Measurements from ENCODE around the gene TRAPPC12. TPM values are rescaled to one million over a fixed set of nuclear protein-coding genes. Genes with fewer than 3 reads are reported as not detected.

The TRAPPC12 gene
- total RNA-seq, 4 donors from 2014 or later: 125 to 157 (median 145) TPM

- Histone ChIP-seq H3K4me3 (no peak overlapping the region), H3K9me3 (no peaks in the 10 kb centered on the region), H3K27ac (no peak overlapping the region), H3K27me3 (no peaks in the 10 kb centered on the region), H3K36me3 (peaks cover 0 to 43% (median 0%) of the 10 kb centered on the region in 3 donors), H3K4me1 (peaks cover 0 to 30% (median 0%) of the 10 kb centered on the region in 4 donors)
- DNase-seq (ENCODE audit: low spot score in 2 of 2): no peak
- WGBS, 2 donors: 75 to 81% methylated on average over 7 of the region's 7 CpGs
- TF ChIP-seq POLR2A (IDR thresholded peaks at IDR 0.05) (no peak), EP300 (IDR thresholded peaks at IDR 0.05) (no peak), CTCF (IDR thresholded peaks at IDR 0.05) (no peak)
Observed at GRCh38 chr2:3405876-3406275, 26.4 kb downstream of the TRAPPC12 start.

GRCh38 chr2:3406501-3406900 is 27.0 kb downstream of the TRAPPC12 start:
- Histone ChIP-seq H3K27me3 (no peaks in the 10 kb centered on the region), H3K4me3 (no peak overlapping the region), H3K9me3 (no peaks in the 10 kb centered on the region), H3K4me1 (peaks cover 0 to 30% (median 0%) of the 10 kb centered on the region in 4 donors), H3K36me3 (peaks cover 0 to 37% (median 0%) of the 10 kb centered on the region in 3 donors), H3K27ac (no peak overlapping the region)
- no peak for DNase-seq (ENCODE audit: low spot score in 2 of 2)
- 73 to 77% methylated on average over 3 of the region's 3 CpGs for WGBS, 2 donors
- TF ChIP-seq POLR2A (IDR thresholded peaks at IDR 0.05) (no peak), CTCF (IDR thresholded peaks at IDR 0.05) (no peak), EP300 (IDR thresholded peaks at IDR 0.05) (no peak)

- Histone ChIP-seq H3K27ac (no peak overlapping the region), H3K27me3 (no peaks in the 10 kb centered on the region), H3K36me3 (peaks cover 0 to 15% (median 0%) of the 10 kb centered on the region in 3 donors), H3K4me1 (peaks cover 0 to 25% (median 0%) of the 10 kb centered on the region in 4 donors), H3K9me3 (no peaks in the 10 kb centered on the region), H3K4me3 (no peak overlapping the region)
- TF ChIP-seq POLR2A (IDR thresholded peaks at IDR 0.05) (no peak), EP300 (IDR thresholded peaks at IDR 0.05) (no peak), CTCF (IDR thresholded peaks at IDR 0.05) (no peak)
- no peak for DNase-seq (ENCODE audit: low spot score in 2 of 2)
- 90 to 97% methylated on average over 12 to 13 of the region's 13 CpGs for WGBS, 2 donors
Observed at GRCh38 chr2:3408781-3409180, 29.3 kb downstream of the TRAPPC12 start.

- no peak overlapping the region for H3K27ac ChIP-seq
- H3K9me3 ChIP-seq: no peaks in the 10 kb centered on the region
- peaks cover 0 to 19% (median 0%) of the 10 kb centered on the region in 4 donors for H3K4me1 ChIP-seq
- DNase-seq (ENCODE audit: low spot score in 2 of 2): no peak
- peaks cover 0 to 20% (median 0%) of the 10 kb centered on the region in 3 donors for H3K36me3 ChIP-seq
- no peaks in the 10 kb centered on the region for H3K27me3 ChIP-seq
- H3K4me3 ChIP-seq: no peak overlapping the region
- 83 to 91% methylated on average over 12 of the region's 12 CpGs for WGBS, 2 donors
- TF ChIP-seq EP300 (IDR thresholded peaks at IDR 0.05) (no peak), POLR2A (IDR thresholded peaks at IDR 0.05) (no peak), CTCF (IDR thresholded peaks at IDR 0.05) (no peak)
Observed at GRCh38 chr2:3409627-3410170, 30.2 kb downstream of the TRAPPC12 start.

GRCh38 chr2:3411103-3411502 is 31.6 kb downstream of the TRAPPC12 start:
- Histone ChIP-seq H3K27me3 (no peaks in the 10 kb centered on the region), H3K4me3 (no peak overlapping the region), H3K4me1 (peaks cover 0 to 9% (median 0%) of the 10 kb centered on the region in 4 donors), H3K27ac (no peak overlapping the region), H3K36me3 (peaks cover 0 to 29% (median 0%) of the 10 kb centered on the region in 3 donors), H3K9me3 (no peaks in the 10 kb centered on the region)
- TF ChIP-seq POLR2A (IDR thresholded peaks at IDR 0.05): no peak
- no peak for TF ChIP-seq CTCF (IDR thresholded peaks at IDR 0.05)
- TF ChIP-seq EP300 (IDR thresholded peaks at IDR 0.05): no peak
- DNase-seq (ENCODE audit: low spot score in 2 of 2): no peak
- 82 to 84% methylated on average over 3 of the region's 3 CpGs for WGBS, 2 donors

All from tibial nerve (tissue), 4 donors.